ENCODE results near the gene TRAPPC11.

DNA sequence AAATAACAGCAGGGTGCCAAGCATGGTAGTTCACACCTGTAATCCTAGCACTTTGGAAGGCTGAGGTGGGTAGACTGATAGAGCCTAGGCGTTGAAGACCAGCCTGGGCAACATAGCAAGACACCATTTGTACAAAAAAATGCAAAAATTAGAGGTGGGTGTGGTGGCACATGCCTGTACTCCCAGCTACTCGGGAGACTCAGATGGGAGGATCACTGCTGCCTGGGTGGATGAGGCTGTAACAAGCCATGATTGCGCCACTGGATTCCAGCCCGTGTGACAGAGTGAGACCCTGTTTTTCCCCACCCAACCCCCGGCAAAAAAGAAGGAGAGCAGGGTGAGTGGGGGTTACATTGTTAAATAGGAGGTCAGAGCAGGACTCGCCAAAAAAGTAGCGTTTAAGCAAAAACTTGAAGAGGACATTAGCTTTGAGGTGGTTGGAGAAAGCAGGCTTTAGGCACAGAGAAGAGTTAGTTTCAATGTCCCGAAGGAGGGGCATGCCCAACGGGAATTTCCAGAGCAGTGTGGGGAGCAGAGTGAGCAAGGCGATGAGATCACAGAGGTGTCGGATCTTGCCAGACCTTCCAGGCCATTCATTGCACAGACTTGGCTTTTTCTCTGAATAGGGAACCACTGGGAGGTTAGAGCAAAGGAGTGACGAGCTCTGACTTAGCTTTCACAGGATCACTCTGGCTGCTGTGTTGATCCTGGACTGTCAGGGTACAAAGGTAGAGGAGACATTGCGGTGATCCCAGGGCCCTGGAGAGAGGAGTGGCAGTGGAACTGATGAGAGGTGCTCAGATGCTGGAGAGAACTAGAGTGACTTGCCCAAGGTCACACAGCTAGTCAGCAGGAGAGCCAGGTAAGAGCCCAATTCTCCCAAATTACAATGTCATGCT, 70.6 kb downstream of the TRAPPC11 start:
- TF ChIP-seq, protein P1, sequence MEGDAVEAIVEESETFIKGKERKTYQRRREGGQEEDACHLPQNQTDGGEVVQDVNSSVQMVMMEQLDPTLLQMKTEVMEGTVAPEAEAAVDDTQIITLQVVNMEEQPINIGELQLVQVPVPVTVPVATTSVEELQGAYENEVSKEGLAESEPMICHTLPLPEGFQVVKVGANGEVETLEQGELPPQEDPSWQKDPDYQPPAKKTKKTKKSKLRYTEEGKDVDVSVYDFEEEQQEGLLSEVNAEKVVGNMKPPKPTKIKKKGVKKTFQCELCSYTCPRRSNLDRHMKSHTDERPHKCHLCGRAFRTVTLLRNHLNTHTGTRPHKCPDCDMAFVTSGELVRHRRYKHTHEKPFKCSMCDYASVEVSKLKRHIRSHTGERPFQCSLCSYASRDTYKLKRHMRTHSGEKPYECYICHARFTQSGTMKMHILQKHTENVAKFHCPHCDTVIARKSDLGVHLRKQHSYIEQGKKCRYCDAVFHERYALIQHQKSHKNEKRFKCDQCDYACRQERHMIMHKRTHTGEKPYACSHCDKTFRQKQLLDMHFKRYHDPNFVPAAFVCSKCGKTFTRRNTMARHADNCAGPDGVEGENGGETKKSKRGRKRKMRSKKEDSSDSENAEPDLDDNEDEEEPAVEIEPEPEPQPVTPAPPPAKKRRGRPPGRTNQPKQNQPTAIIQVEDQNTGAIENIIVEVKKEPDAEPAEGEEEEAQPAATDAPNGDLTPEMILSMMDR (IDR thresholded peaks at IDR 0.05): no peak
- no peak for TF ChIP-seq POLR2A (IDR thresholded peaks at IDR 0.05)
